Ovary (tissue), 3 donors: ENCODE measurements around the gene SH3BGRL2.

Experiments used
- CTCF ChIP-seq, 3 donors: fragments of 450-650 bp in 2 of 3; fragments of 200-600 bp in 1 of 3; IDR thresholded peaks; one replicate each; pipeline versions ENCODE4 v1.5.1 to v1.8.0; 2016 to 2022; ENCODE audit warnings: antibody characterized with exemption in 3 of 3, mild to moderate bottlenecking in 1 of 3
- EP300 ChIP-seq: sonication (generic); formaldehyde crosslinking; IDR thresholded peaks from one replicate; pipeline ENCODE4 v1.6.1; 2017; ENCODE audit warnings: antibody characterized with exemption
- donor health status: DM: no; HTN: no; CAD: no.

GRCh38 chr6:79610306-79611009, 20.7 kb upstream of the SH3BGRL2 start:
- TF ChIP-seq CTCF (IDR thresholded peaks at IDR 0.05) (no peak), EP300 (no peak)
